HG02642 (cell line): ENCODE results near the gene SLC12A4.
A peak's percentile ranks its signal among the peaks of the same experiment; 100 is the strongest.
"Not testable (repeated sequence)": the region's sequence is repeated elsewhere in the genome, so short reads cannot be mapped to it uniquely, and the experiment has no call there.

Experiments used
- ATAC-seq: cut with Tn5 transposase; IDR thresholded peaks from one replicate; pipeline ENCODE4 v1.9.1; 2021; ENCODE audit warnings: mild to moderate bottlenecking; ENCODE audit not compliant: unreplicated experiment, poor library complexity

The SLC12A4 gene

GRCh38 chr16:67930678-67931211 lies 37.7 kb downstream of the SLC12A4 start:
- no peak for ATAC-seq

- no peak for ATAC-seq
These were observed 38.2 kb downstream of the SLC12A4 start for GRCh38 chr16:67930191-67930590.

- peak; percentile 53 for ATAC-seq
These were observed 39.7 kb downstream of the SLC12A4 start for GRCh38 chr16:67928561-67929364.

GRCh38 chr16:67928147-67928546 lies 40.3 kb downstream of the SLC12A4 start:
- no peak for ATAC-seq

- no peak for ATAC-seq
These were observed 41.1 kb downstream of the SLC12A4 start for GRCh38 chr16:67927131-67927941.

GRCh38 chr16:67926181-67926750 lies 42.2 kb downstream of the SLC12A4 start:
- no peak for ATAC-seq

- no peak for ATAC-seq
These were observed 44.1 kb downstream of the SLC12A4 start for GRCh38 chr16:67924140-67924906.

GRCh38 chr16:67923414-67924116 lies 44.9 kb downstream of the SLC12A4 start:
- no peak for ATAC-seq

- ATAC-seq = no peak
These were observed 45.7 kb downstream of the SLC12A4 start for GRCh38 chr16:67922740-67923139.

GRCh38 chr16:67922221-67922620 lies 46.2 kb downstream of the SLC12A4 start:
- no peak for ATAC-seq

GRCh38 chr16:67919622-67920221 lies 48.7 kb downstream of the SLC12A4 start:
- ATAC-seq = no peak

- no peak for ATAC-seq
These were observed 50.6 kb downstream of the SLC12A4 start for GRCh38 chr16:67917852-67918236.

- ATAC-seq = no peak
These were observed 51.1 kb downstream of the SLC12A4 start for GRCh38 chr16:67917140-67917851.

- ATAC-seq = no peak
These were observed 52.4 kb downstream of the SLC12A4 start for GRCh38 chr16:67915831-67916723.

- ATAC-seq = not testable (repeated sequence)
These were observed 53.0 kb downstream of the SLC12A4 start for GRCh38 chr16:67915496-67915769.

GRCh38 chr16:67914758-67915495 lies 53.5 kb downstream of the SLC12A4 start:
- no peak for ATAC-seq

- no peak for ATAC-seq
These were observed 58.3 kb downstream of the SLC12A4 start for GRCh38 chr16:67910158-67910557.
